HEK293 (cell line): Measurements from ENCODE around the gene TAAR6.

ENCODE experiments used
- CTCF ChIA-PET: fragments of 350-600 bp; formaldehyde crosslinking; extraction: SDS; loops from one replicate; lab custom pipeline; 2021; ENCODE audit warnings: antibody characterized with exemption; lab: Yijun Ruan, JAX
- POLR2A ChIA-PET: fragments of 300-600 bp; formaldehyde crosslinking; extraction: SDS; loops from one replicate; lab custom pipeline; 2020; ENCODE audit warnings: antibody characterized with exemption, inconsistent platforms; lab: Yijun Ruan, JAX
- H3K27ac ChIP-seq: fragments of 200-500 bp; sonication (Bioruptor generic); 2 replicates; pipeline ENCODE4 v1.5.1; 2014; ENCODE audit warnings: low read depth, low read length, control low read depth, inconsistent platforms; ENCODE audit errors: extremely low read depth
- H3K36me3 ChIP-seq, 2 experiments: fragments of 200-500 bp in 1 of 2; sonication (Bioruptor generic) in 1 of 2; 1 replicate in 1 of 2; 2 replicates in 1 of 2; pipeline ENCODE4 v1.5.1; 2014 to 2017; ENCODE audit warnings: inconsistent platforms in 2 of 2, low read length in 2 of 2; ENCODE audit not compliant: control insufficient read depth in 2 of 2, insufficient read depth in 1 of 2
- H3K4me1 ChIP-seq: fragments of 200-500 bp; sonication (Bioruptor generic); 2 replicates; pipeline ENCODE4 v1.5.1; 2014; ENCODE audit warnings: mild to moderate bottlenecking, low read length, inconsistent platforms; ENCODE audit not compliant: control insufficient read depth, insufficient read depth
- H3K4me3 ChIP-seq: 2 replicates; pipeline ENCODE4 v1.5.1; 2011; ENCODE audit warnings: low read depth, mild to moderate bottlenecking, control low read depth, low read length, moderate library complexity
- H3K9me3 ChIP-seq: fragments of 200-500 bp; sonication (Bioruptor generic); 2 replicates; pipeline ENCODE4 v1.5.1; 2014; ENCODE audit warnings: low read depth, low read length, inconsistent platforms; ENCODE audit not compliant: control insufficient read depth, insufficient read depth
- GLI2 ChIP-seq: fragments of 450-650 bp; formaldehyde crosslinking; IDR thresholded peaks from 2 replicates; pipeline ENCODE4; 2017; ENCODE audit warnings: missing biosample characterization, missing genetic modification characterization, low read depth, borderline replicate concordance
- HOXC10 ChIP-seq: sonication (generic); formaldehyde crosslinking; IDR thresholded peaks from 2 replicates; pipeline ENCODE4 v1.8.1; 2023; ENCODE audit warnings: mild to moderate bottlenecking, missing genetic modification reagents
- KLF10 ChIP-seq: fragments of 450-650 bp; IDR thresholded peaks from 2 replicates; pipeline ENCODE4 v1.5.1; 2018; ENCODE audit warnings: missing biosample characterization, mild to moderate bottlenecking, missing genetic modification characterization
- KLF16 ChIP-seq: fragments of 450-650 bp; formaldehyde crosslinking; IDR thresholded peaks from 2 replicates; pipeline ENCODE4 v1.5.1; 2017; ENCODE audit warnings: missing biosample characterization, missing genetic modification characterization
- KLF7 ChIP-seq: fragments of 450-650 bp; formaldehyde crosslinking; IDR thresholded peaks from 2 replicates; pipeline ENCODE4 v1.5.1; 2016; ENCODE audit warnings: missing biosample characterization, missing genetic modification characterization, borderline replicate concordance
- RBAK ChIP-seq: fragments of 450-650 bp; formaldehyde crosslinking; IDR thresholded peaks from 2 replicates; pipeline ENCODE4 v1.5.1; 2016; ENCODE audit warnings: missing biosample characterization, missing genetic modification characterization
- SALL2 ChIP-seq: fragments of 450-650 bp; formaldehyde crosslinking; IDR thresholded peaks from 2 replicates; pipeline ENCODE4 v1.5.0; 2017; ENCODE audit warnings: missing biosample characterization, mild to moderate bottlenecking, missing genetic modification characterization, borderline replicate concordance
- SP2 ChIP-seq: fragments of 450-650 bp; formaldehyde crosslinking; IDR thresholded peaks from 2 replicates; pipeline ENCODE4 v1.5.1; 2016; ENCODE audit warnings: missing biosample characterization, missing genetic modification characterization
- TRIM28 ChIP-seq: IDR thresholded peaks from 2 replicates; pipeline ENCODE4 v1.6.1; 2011; ENCODE audit warnings: low read length, control low read depth, borderline replicate concordance
- YY2 ChIP-seq: fragments of 450-650 bp; formaldehyde crosslinking; IDR thresholded peaks from 2 replicates; pipeline ENCODE4 v1.5.1; 2016; ENCODE audit warnings: missing biosample characterization, missing genetic modification characterization
- ZBTB8A ChIP-seq: fragments of 450-650 bp; formaldehyde crosslinking; IDR thresholded peaks from 2 replicates; pipeline ENCODE4 v1.5.1; 2016; ENCODE audit warnings: missing biosample characterization, missing genetic modification characterization
- ZFP3 ChIP-seq: fragments of 450-650 bp; formaldehyde crosslinking; IDR thresholded peaks from 2 replicates; pipeline ENCODE4 v1.5.1; 2016; ENCODE audit warnings: low read depth, missing biosample characterization, missing genetic modification characterization
- ZNF114 ChIP-seq: fragments of 450-650 bp; formaldehyde crosslinking; IDR thresholded peaks from 2 replicates; pipeline ENCODE4 v1.5.0; 2017; ENCODE audit warnings: missing biosample characterization, missing genetic modification characterization
- ZNF121 ChIP-seq: fragments of 450-650 bp; formaldehyde crosslinking; IDR thresholded peaks from 2 replicates; pipeline ENCODE4 v1.5.1; 2016; ENCODE audit warnings: missing biosample characterization, missing genetic modification characterization
- ZNF132 ChIP-seq: fragments of 450-650 bp; formaldehyde crosslinking; IDR thresholded peaks from 2 replicates; pipeline ENCODE4 v1.5.1; 2017; ENCODE audit warnings: missing biosample characterization, missing genetic modification characterization, borderline replicate concordance
- ZNF138 ChIP-seq: fragments of 450-650 bp; formaldehyde crosslinking; IDR thresholded peaks from 2 replicates; pipeline ENCODE4 v1.5.1; 2016; ENCODE audit warnings: missing biosample characterization, missing genetic modification characterization, borderline replicate concordance
- ZNF140 ChIP-seq: fragments of 450-650 bp; formaldehyde crosslinking; IDR thresholded peaks from 2 replicates; pipeline ENCODE4 v1.5.1; 2016; ENCODE audit warnings: missing biosample characterization, missing genetic modification characterization
- ZNF211 ChIP-seq: fragments of 450-650 bp; formaldehyde crosslinking; IDR thresholded peaks from 2 replicates; pipeline ENCODE4 v1.5.1; 2016; ENCODE audit warnings: low read depth, missing biosample characterization, missing genetic modification characterization
- ZNF221 ChIP-seq: fragments of 450-650 bp; formaldehyde crosslinking; IDR thresholded peaks from 2 replicates; pipeline ENCODE4 v1.5.1; 2017; ENCODE audit warnings: missing biosample characterization, missing genetic modification characterization, borderline replicate concordance
- ZNF239 ChIP-seq: fragments of 450-650 bp; formaldehyde crosslinking; IDR thresholded peaks from 2 replicates; pipeline ENCODE4 v1.5.1; 2016; ENCODE audit warnings: missing biosample characterization, missing genetic modification characterization
- ZNF266 ChIP-seq: fragments of 450-650 bp; formaldehyde crosslinking; IDR thresholded peaks from 2 replicates; pipeline ENCODE4 v1.5.1; 2016; ENCODE audit warnings: missing biosample characterization, missing genetic modification characterization, low read depth
- ZNF302 ChIP-seq: fragments of 450-650 bp; formaldehyde crosslinking; IDR thresholded peaks from 2 replicates; pipeline ENCODE4 v1.5.1; 2016; ENCODE audit warnings: missing biosample characterization, missing genetic modification characterization, low read depth
- ZNF341 ChIP-seq: fragments of 450-650 bp; formaldehyde crosslinking; IDR thresholded peaks from 2 replicates; pipeline ENCODE4; 2016; ENCODE audit warnings: low read depth, missing biosample characterization, missing genetic modification characterization
- ZNF529 ChIP-seq: fragments of 450-650 bp; formaldehyde crosslinking; IDR thresholded peaks from 2 replicates; pipeline ENCODE4 v1.5.1; 2017; ENCODE audit warnings: missing genetic modification characterization, missing biosample characterization; ENCODE audit not compliant: insufficient replicate concordance
- ZNF530 ChIP-seq: fragments of 450-650 bp; formaldehyde crosslinking; IDR thresholded peaks from 2 replicates; pipeline ENCODE4 v1.5.1; 2016; ENCODE audit warnings: low read depth, missing biosample characterization, missing genetic modification characterization
- ZNF560 ChIP-seq: fragments of 450-650 bp; formaldehyde crosslinking; IDR thresholded peaks from 2 replicates; pipeline ENCODE4 v1.5.1; 2017; ENCODE audit warnings: missing biosample characterization, missing genetic modification characterization, borderline replicate concordance
- ZNF660 ChIP-seq: fragments of 450-650 bp; IDR thresholded peaks from 2 replicates; pipeline ENCODE4 v1.5.1; 2018; ENCODE audit warnings: missing biosample characterization, mild to moderate bottlenecking, missing genetic modification characterization
- ZNF777 ChIP-seq: fragments of 450-650 bp; formaldehyde crosslinking; IDR thresholded peaks from 2 replicates; pipeline ENCODE4 v1.5.1; 2017; ENCODE audit warnings: missing biosample characterization, missing genetic modification characterization, borderline replicate concordance
- ZNF792 ChIP-seq: fragments of 450-650 bp; formaldehyde crosslinking; IDR thresholded peaks from 2 replicates; pipeline ENCODE4 v1.5.1; 2016; ENCODE audit warnings: missing biosample characterization, missing genetic modification characterization
- ZSCAN16 ChIP-seq: fragments of 450-650 bp; formaldehyde crosslinking; IDR thresholded peaks from 2 replicates; pipeline ENCODE4 v1.5.1; 2016; ENCODE audit warnings: missing biosample characterization, missing genetic modification characterization
- TF ChIP-seq, protein P1 (sequence below): fragments of 450-650 bp; formaldehyde crosslinking; IDR thresholded peaks from 2 replicates; pipeline ENCODE4 v1.5.1; 2017; ENCODE audit warnings: missing biosample characterization, mild to moderate bottlenecking, missing genetic modification characterization, moderate library complexity
- TF ChIP-seq, protein P2 (sequence below): fragments of 450-650 bp; formaldehyde crosslinking; IDR thresholded peaks from 2 replicates; pipeline ENCODE4; 2016; ENCODE audit warnings: missing biosample characterization, missing genetic modification characterization
- TF ChIP-seq, protein P3 (sequence below): fragments of 450-650 bp; formaldehyde crosslinking; IDR thresholded peaks from 2 replicates; pipeline ENCODE4 v1.5.1; 2016; ENCODE audit warnings: missing biosample characterization, missing genetic modification characterization
- TF ChIP-seq, protein P4 (sequence below): fragments of 450-650 bp; formaldehyde crosslinking; IDR thresholded peaks from 2 replicates; pipeline ENCODE4 v1.5.1; 2016; ENCODE audit warnings: missing biosample characterization, missing genetic modification characterization

The TAAR6 gene

DNA sequence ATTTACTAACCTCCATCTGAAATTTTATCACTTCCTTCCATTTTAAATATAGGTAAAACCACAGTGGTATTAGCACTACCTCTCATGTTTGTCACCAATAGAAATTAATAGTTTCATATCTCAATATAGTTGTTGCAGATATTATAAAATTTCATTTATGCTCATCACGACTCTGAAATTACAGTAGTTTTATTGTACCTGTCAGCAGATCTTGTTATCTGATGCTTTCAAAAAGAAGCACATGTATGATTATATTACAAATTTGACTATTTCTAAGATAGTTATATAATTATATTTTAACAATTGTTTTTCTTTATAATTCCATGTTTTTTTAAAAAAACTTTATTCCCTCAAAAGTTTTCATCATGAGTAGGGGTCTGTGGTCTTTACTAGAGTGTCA, 14.6 kb downstream of the TAAR6 start:
- no peak overlapping the region for H3K27ac ChIP-seq
- no peak overlapping the region for H3K4me3 ChIP-seq
- H3K9me3 ChIP-seq: no peaks in the 10 kb centered on the region
- no peaks in the 10 kb centered on the region for H3K36me3 ChIP-seq
- ChIA-PET POLR2A (no interaction called here), CTCF (interaction anchor here (0.5 kb wide), 1 partner anchor 195 kb away, joined by 5 read pairs; no protein-coding TSS in a partner anchor)
- no peak for TF ChIP-seq TRIM28
- TF ChIP-seq ZNF777: no peak
- TF ChIP-seq ZNF530: no peak
- no peak for TF ChIP-seq ZNF221 (tag by site-specific recombination)
- TF ChIP-seq SP2: no peak
- no peak for TF ChIP-seq ZNF138 (tag by site-specific recombination)
- TF ChIP-seq ZNF302 (tag by site-specific recombination): no peak
- no peak for TF ChIP-seq ZNF792 (tag by site-specific recombination)
- TF ChIP-seq ZNF660 (tag by site-specific recombination): no peak
- no peak for TF ChIP-seq RBAK (tag by site-specific recombination)
- TF ChIP-seq YY2 (tag by site-specific recombination): no peak
- TF ChIP-seq, protein P1, sequence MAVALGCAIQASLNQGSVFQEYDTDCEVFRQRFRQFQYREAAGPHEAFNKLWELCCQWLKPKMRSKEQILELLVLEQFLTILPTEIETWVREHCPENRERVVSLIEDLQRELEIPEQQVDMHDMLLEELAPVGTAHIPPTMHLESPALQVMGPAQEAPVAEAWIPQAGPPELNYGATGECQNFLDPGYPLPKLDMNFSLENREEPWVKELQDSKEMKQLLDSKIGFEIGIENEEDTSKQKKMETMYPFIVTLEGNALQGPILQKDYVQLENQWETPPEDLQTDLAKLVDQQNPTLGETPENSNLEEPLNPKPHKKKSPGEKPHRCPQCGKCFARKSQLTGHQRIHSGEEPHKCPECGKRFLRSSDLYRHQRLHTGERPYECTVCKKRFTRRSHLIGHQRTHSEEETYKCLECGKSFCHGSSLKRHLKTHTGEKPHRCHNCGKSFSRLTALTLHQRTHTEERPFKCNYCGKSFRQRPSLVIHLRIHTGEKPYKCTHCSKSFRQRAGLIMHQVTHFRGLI (tag by site-specific recombination): no peak
- TF ChIP-seq ZNF266: no peak
- no peak for TF ChIP-seq ZBTB8A (tag by site-specific recombination)
- TF ChIP-seq, protein P2, sequence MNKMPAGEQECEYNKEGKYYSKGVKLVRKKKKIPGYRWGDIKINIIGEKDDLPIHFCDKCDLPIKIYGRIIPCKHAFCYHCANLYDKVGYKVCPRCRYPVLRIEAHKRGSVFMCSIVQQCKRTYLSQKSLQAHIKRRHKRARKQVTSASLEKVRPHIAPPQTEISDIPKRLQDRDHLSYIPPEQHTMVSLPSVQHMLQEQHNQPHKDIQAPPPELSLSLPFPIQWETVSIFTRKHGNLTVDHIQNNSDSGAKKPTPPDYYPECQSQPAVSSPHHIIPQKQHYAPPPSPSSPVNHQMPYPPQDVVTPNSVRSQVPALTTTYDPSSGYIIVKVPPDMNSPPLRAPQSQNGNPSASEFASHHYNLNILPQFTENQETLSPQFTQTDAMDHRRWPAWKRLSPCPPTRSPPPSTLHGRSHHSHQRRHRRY: no peak
- no peak for TF ChIP-seq ZSCAN16 (tag by site-specific recombination)
- TF ChIP-seq GLI2 (tag by site-specific recombination): no peak
- no peak for TF ChIP-seq KLF7 (tag by site-specific recombination)
- H3K4me1 ChIP-seq: no peaks in the 10 kb centered on the region

DNA sequence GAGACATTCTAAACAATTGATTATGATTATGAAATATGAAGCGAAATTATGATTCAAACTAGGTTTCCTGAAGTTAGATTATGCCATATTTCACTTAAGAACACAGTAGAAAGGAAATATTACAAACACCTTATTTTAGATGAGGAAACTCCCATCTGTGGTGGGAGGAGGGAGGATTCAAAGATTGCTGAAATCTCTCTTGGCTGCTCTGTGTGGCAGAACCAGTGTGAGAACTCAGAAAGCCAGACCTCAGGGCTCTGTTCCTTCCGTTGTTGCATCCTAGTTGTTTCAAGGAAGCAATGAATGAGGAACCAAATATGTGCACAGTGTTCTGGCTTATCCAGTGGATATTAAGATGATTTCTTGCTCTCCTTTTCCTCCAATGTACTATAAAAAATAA, 17.3 kb downstream of the TAAR6 start:
- ChIA-PET CTCF (no interaction called here), POLR2A (no interaction called here)
- H3K4me1 ChIP-seq: no peaks in the 10 kb centered on the region
- no peak overlapping the region for H3K4me3 ChIP-seq
- H3K9me3 ChIP-seq: no peaks in the 10 kb centered on the region
- H3K36me3 ChIP-seq: no peaks in the 10 kb centered on the region
- H3K27ac ChIP-seq: no peak overlapping the region
- TF ChIP-seq KLF16 (tag by site-specific recombination) (no peak), ZFP3 (tag by site-specific recombination) (no peak), ZNF341 (tag by site-specific recombination) (no peak), KLF10 (no peak), ZNF211 (no peak), HOXC10 (CRISPR knock-in tag) (no peak), ZNF114 (tag by site-specific recombination) (no peak), ZNF560 (tag by site-specific recombination) (no peak), ZNF777 (no peak), ZNF529 (tag by site-specific recombination) (no peak), ZNF660 (tag by site-specific recombination) (no peak), ZNF140 (no peak), ZNF239 (tag by site-specific recombination) (no peak), ZNF121 (tag by site-specific recombination) (no peak), ZNF132 (tag by site-specific recombination) (no peak), SALL2 (no peak)
- TF ChIP-seq, protein P3, sequence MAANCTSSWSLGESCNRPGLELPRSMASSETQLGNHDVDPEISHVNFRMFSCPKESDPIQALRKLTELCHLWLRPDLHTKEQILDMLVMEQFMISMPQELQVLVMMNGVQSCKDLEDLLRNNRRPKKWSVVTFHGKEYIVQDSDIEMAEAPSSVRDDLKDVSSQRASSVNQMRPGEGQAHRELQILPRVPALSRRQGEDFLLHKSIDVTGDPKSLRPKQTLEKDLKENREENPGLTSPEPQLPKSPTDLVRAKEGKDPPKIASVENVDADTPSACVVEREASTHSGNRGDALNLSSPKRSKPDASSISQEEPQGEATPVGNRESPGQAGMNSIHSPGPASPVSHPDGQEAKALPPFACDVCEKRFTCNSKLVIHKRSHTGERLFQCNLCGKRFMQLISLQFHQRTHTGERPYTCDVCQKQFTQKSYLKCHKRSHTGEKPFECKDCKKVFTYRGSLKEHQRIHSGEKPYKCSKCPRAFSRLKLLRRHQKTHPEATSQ (tag by site-specific recombination): no peak
- TF ChIP-seq, protein P4, sequence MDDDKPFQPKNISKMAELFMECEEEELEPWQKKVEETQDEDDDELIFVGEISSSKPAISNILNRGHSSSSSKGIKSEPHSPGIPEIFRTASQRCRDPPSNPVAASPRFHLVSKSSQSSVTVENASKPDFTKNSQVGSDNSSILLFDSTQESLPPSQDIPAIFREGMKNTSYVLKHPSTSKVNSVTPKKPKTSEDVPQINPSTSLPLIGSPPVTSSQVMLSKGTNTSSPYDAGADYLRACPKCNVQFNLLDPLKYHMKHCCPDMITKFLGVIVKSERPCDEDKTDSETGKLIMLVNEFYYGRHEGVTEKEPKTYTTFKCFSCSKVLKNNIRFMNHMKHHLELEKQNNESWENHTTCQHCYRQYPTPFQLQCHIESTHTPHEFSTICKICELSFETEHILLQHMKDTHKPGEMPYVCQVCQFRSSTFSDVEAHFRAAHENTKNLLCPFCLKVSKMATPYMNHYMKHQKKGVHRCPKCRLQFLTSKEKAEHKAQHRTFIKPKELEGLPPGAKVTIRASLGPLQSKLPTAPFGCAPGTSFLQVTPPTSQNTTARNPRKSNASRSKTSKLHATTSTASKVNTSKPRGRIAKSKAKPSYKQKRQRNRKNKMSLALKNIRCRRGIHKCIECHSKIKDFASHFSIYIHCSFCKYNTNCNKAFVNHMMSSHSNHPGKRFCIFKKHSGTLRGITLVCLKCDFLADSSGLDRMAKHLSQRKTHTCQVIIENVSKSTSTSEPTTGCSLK (tag by site-specific recombination): no peak
